HG03521 (cell line): ENCODE measurements around the gene LRRC27.

ENCODE experiments used
- ATAC-seq: cut with Tn5 transposase; IDR thresholded peaks from one replicate; pipeline ENCODE4 v1.9.1; 2021; ENCODE audit warnings: mild to moderate bottlenecking, moderate library complexity; ENCODE audit not compliant: unreplicated experiment

The LRRC27 gene

DNA sequence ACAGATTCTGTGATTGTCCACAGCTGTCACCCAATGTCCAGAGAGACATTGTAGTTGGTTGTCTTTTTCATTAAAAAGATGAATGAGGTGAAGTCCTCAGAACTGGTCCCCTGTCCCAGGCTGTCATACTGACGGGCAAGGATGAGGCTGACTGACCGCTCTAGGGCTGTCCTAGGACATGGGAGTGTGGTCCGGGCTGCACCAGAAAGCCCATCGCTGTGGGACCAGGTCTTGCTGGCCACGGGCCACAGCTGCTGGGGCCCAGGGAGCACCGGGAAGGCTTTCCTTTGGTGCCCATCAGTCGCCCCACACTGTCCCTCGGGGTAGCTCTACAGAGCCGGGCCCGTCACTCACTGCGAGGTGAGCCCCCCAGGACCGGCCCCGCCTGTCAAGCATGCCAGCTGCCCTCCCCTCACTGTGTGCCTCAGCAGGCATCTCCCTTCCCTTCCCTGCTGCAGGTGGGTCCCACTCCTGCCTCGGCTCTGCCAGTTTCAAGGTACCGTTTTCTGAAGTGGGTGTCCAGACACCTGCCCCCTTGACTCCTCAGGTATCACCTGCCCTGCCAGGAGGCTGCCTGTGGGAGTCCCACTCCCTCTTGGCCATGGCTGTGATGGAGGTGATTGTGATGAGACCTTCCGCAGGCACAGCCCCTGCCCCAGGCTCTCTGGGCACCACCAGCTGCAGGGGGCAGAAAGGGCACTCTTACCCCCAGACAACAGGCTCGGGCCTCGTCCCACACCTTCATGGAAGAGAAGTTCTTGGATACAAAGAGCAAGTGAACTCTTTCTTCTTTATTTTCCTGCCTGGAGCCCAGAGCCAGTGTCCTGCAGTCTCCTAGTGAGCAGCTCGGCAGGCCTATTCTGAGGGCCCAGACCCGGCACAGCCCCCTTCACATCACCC is 21.7 kb downstream of the LRRC27 start:
- no peak for ATAC-seq

DNA sequence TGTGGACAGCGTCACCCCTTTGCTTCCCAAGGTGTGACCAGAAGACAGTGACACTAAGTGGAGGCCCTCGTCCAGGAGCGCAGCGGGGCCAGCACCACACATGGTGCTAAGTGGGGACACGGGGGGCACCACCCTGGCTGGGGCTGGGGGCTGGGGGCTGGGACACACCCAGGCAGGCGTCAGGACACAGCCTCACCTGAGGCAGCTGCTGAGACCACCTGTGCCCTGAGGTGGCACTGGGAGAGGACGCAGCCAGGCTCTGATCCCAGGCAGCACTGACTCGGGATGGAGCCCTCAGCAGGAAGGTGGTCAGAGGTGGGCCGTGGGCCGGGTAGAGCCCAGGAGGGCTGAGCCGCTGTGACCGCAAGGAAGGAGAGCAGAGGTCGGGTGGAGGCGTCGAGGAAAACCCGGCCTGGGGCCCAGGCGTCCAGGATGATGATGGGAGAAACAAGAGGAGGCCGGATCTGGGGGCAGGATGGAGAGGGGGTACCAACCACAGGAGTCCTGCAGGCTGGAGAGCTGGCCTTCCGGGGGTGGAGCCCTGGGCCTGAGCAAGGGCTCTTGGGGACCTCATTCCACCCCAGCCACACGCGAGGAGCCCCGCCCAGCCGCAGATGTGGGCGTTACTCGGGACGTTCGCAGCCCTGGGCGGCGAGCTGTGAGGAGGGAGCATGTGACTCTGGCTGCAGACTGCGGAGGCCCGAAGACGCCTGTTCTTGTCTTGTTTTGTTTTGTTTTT is 22.5 kb downstream of the LRRC27 start:
- ATAC-seq, result no peak

DNA sequence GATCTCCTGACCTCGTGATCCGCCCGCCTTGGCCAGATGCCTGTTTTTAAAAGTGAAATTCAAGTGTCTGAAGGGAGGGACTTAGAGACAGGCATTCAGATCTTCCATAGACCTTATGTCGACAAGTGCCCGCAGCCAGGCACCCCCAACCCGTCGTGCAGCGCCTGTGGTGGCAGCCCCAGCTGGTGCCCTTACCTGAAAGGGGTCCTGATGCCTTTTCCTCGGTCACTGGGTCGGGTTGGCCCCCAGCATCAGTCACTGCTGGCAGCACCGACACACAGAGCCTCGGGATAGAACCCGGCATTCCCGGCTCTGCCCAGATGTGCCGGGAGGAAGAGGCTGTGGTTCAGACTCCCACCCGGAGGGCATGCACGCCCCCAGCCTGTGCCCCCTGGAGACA is 23.3 kb downstream of the LRRC27 start:
- ATAC-seq, result no peak

DNA sequence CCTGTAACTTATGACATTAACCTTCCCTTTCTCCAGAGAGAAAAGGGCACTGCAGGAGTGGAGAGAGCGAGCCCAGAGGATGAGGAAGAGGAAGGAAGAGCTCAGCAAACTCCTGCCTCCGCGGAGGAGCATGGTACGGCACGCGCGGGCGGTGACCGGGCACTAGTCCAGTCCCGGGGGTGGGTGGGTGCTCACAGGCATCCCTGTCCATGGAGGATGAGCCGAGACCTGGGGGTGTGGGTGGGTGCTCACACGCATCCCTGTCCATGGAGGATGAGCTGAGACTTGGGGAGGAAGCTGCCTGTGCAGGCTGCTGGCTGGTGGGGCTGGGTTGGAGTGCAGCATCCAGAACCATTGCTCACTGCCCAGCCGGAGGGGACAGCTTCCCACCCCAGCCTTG is 23.8 kb downstream of the LRRC27 start:
- no peak for ATAC-seq

DNA sequence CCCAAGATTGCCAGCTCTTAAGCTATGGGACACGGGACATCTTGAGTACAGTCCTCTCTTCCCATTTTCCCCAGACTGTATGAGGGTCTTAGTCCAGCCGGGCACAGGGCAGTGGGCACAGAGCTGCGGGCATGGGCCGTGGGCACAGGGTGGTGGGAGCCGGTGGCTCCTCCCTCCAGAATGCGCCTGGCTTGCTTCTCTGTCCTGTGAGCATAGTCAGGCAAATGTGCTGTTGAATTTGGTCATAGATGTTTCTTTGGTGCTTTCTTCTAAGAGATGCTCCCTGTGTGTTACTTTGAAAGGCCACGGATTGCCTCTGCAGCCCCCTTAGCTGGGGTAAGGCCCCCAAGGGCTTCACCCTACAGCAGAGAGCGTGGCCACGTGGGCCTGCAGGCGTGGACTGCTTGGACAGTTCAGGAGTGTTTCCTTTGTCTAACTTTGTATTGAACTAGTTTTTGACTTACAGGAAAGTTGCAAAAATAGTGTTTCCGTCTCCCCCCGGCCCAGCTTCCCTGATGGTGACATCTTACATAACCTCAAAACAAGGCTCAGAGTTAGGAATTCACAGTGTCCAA is 24.7 kb downstream of the LRRC27 start:
- ATAC-seq, result no peak

DNA sequence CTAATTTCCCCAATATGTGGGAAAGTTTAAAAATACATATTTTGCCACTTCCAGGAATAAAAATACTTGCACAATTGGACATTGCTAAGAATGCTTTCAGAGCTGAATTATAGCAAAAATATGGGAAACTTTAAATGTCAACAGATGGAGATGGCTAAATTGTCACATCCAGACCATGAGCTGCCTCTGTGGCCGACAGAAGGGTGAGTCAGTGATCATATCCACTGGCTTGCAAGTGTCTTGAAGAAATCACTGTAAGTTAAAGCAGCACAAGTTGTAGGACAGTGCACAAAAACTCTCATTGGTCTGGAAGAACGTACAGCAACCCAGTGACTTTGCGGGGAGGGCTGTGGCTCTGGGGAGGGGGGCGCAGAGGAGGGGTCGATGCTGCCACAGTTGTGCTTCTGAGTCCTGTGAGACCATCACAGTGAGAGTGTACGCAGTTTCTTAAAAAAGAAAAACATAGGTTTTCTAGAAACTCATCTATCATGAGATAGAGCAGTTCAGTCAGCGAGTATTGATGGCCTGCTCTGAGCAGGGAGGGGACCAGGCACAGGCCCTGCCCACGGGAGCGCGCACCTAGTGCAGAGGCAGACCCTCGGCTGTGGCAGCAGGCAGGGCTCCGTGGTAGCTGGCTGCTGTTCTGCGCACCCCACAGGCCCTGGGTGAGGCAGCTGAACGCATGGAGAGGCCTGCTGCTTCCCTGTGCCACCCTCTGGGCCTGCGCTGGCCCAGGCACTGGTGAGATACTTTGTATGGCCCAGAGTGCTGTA is 25.5 kb downstream of the LRRC27 start:
- no peak for ATAC-seq

DNA sequence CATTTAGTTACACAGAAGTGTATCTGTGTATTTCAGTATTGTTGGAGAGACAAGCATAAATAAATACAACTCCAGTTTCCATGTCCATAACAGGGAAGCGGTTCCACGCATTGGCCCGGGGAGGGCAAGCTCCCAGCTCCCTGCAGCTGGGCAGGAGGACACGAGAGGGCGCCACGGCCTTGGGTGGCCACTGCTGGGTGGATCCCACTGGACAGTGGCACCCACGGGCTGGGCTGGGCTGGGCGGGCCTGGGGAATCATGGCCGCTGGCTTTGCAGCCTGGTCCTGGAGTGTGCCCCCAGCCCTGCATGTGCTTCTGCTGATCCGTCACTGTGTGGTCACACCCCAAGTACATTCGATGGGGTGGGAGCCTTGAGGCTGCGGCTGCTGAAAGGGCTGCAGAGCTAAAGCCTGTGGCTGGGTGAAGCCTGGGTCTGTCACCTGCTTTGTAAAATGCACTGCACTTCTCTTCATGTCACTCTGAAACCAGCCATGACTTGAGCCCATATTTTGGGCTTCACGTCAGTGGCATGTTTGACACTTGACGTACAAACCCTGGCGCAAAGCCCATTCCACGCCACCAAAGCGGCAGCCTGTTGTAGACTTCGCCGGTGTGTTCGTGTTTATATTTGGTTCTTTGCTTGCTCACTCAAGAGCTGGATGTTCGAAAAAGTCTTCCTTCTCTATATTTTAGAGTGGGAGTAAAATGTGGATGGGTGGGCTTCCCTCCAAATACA is 27.5 kb downstream of the LRRC27 start:
- ATAC-seq, result no peak

DNA sequence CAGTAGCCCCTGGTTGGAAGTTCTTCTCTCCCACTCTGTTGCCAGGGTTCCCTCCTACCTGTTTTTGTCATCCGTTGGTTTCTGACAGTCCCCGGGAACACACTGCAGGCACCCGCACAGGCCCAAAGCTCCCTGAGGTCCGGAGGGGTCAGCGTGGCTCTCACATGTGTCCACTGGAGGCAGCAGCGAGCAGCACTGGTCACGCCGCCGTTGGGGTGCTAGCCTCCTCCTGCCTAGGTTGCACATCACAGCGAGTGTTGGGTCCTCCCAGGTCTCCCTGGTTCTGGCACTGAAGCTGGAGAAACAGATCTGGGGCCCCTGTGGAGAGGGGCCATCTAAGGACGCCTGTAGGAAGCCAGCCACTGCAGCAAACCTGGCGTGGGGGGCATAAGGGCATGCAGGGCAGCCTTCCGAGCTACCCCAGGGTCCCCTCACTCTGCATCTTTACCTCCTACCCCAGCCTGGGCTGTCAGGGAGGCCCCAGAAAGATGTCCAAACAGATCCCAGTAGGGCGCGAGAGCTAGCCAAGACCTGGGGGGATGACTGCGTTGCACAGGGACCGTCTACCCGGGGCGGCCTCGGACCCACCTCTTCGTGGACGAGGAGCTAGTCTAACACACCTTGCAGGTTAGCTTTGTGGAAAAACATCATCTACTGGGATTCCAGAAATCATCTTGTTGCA is 28.9 kb downstream of the LRRC27 start:
- ATAC-seq, result no peak

DNA sequence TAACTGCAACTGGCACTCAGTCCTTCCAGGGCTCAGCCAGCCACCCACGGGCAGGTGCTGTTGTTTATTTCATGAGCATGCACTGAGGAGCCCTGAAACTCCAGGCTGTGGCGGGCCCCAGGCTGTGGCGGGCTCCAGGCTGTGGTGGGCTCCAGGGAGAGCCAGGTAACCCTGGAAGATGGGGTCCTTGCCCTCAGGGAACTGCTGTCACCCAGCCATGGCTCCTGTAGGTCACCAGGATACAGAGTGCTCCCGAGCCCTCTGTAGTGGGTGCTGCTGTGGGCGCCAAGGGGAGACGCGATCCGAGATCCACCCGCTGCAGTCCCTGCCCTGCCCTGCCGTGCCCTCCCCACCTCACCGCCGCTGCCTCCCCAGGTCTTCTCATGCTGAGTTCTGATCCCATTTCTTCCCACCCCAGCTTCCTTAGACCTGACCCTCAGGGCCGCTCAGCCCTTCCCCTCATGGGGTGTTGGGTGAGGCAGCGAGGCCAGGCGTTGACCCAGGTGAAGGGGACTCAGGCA is 29.6 kb downstream of the LRRC27 start:
- no peak for ATAC-seq

DNA sequence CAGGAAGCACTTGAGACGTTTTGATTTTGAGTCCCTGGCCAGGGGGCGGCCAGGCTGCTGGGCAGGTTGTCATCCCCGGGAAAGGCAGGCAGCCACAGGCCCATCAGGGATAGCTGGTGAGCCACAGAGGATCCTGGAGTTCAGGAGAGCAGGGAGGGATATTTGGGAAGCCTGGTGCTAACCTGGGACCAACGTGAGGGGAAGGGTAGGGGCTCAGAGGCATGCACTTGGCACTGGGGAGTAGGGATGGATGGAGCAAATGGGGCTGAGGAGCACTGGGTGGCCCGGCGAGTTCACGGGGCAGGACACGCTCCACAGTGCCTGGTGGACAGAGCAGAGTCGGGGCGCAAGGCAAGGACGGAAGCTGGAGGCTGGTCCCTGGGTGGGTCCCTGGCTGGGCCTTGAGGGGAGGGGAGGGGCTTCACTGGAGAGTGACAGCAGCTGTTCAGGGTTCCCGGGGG is 30.2 kb downstream of the LRRC27 start:
- no peak for ATAC-seq

DNA sequence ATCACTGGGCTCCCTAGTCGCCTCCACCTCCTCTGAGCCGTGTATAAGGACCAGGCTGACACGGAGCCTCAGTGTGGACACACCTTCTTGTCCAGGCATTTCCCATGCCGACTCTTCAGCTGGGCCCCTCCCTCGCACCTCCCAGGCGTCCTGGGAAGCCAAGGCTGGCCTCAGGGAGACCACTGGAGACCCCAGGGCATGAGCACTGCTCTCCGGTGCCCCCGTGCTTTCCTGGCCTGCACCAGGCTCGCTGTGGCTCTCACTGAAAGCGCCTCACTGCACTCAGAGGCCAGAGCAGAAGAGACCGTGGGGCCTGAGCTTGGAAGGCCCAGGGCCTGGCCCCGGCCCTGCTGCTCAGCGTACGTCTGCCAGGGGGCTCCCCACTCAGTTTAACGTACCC is 31.4 kb downstream of the LRRC27 start:
- ATAC-seq, result no peak

DNA sequence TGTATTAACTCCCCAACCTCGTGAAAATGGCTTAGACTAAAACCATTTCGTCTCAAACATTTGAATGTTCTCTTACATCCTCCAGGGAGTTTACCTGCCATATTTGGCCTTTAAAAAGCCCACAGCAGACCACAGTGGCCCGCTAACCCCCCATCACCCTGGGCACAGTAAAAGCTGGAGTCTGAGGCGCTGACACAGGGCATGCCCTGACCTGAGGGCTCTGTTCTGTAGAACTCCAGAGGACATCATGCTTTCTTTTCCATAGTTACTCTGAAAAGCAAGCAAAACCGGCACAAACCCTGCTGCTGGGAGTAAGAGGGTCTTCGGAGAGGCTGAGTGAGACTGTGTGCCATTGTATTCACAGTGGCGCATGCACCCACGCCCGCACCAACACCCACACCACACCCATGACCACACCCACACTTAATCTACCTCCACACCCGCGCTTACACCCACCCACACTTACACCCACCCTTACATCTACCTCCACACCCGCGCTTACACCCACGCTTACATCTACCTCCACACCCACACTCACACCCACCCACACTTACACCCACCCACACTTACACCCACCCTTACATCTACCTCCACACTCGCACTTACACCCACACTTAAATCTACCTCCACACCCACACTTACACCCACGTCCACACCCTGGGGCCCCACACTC is 32.1 kb downstream of the LRRC27 start:
- ATAC-seq, result no peak

DNA sequence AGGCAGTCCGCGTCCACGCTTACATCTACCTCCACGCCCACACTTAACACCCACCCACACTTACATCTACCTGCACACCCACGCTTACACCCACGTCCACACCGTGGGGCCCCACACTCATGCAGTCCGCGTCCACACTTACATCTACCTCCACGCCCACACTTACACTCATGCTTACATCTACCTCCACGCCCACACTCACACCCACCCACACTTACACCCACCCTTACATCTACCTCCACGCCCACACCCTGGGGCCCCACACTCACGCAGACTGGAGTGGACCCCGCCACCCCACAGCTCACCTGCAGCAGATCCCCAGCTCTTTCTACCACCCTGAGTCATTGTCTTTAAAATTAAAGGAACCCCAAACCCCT is 32.6 kb downstream of the LRRC27 start:
- ATAC-seq, result no peak

DNA sequence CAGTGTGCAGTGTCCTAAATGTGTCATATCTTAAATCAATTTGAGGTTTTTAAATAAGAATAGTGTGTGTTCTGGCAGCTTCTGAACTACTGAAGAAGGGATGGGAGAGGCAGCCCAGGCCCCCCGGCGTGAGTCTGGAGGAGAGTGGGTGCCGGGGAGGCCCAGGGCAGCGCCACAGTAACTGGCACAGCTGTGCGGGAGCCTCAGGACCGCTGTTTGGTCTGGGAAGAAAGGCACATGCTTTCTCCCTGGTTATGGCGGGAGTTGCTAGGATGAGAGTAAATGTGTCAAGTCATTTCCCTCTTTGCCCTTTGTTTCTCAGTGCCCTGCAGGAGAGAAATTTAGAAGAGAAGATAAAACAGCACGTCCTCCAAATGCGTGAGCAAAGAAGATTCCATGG is 33.1 kb downstream of the LRRC27 start:
- no peak for ATAC-seq

DNA sequence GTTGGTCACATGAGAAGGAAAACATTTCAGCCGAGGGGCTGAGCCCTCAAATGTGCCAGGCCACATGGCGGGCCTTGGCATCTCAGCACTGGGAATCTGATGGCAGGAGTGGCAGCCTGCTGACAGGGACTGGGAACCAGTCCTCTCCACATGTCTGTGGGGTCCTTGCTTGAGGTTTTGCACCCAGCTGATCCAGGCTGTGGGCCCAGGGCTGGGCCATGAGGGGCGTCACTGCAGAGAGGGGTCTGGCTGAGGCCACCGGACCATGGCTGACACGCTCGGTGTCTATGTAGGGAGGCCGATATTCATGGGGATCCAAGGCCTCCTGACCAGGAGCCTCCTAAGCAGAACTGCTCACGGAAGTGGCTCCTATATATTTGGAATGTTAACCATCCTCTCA is 34.0 kb downstream of the LRRC27 start:
- no peak for ATAC-seq

DNA sequence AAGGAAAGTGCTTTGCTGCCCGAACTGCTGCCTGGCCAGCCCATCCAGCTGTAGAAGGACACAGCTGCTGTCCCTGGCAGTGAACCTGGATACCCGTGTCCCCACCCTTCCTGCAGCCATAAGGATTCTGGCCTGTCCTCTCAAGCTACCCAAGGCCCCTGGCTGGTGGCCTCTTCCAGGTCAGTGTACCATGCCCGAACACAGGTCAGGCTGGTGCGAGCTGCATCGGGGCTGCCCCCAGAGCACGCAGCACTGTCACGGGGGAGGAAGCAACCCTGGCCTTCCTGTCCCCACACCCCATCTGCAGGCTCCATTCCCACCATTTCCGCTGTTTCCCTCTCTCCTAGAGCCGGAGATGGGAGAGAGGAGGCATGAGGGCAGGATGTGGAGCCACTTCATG is 34.5 kb downstream of the LRRC27 start:
- ATAC-seq, result no peak

DNA sequence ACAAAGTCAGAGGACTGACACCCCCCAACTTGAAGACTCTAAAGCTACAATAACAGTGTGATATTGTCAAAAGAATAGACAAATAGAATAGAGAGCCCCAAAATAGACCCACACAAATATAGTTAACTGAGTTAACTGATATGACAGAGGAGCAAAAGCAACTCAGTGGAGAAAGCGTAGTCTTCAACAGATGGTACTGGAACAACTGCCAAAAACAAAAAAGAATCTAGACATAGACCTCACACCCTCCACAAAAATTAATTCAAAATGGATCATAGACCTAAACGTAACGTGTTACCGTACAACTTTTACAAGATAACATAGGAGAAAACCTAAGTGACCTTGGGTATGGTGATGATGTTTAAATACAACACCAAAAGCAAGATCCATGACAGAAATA is 36.4 kb downstream of the LRRC27 start:
- ATAC-seq, result no peak

DNA sequence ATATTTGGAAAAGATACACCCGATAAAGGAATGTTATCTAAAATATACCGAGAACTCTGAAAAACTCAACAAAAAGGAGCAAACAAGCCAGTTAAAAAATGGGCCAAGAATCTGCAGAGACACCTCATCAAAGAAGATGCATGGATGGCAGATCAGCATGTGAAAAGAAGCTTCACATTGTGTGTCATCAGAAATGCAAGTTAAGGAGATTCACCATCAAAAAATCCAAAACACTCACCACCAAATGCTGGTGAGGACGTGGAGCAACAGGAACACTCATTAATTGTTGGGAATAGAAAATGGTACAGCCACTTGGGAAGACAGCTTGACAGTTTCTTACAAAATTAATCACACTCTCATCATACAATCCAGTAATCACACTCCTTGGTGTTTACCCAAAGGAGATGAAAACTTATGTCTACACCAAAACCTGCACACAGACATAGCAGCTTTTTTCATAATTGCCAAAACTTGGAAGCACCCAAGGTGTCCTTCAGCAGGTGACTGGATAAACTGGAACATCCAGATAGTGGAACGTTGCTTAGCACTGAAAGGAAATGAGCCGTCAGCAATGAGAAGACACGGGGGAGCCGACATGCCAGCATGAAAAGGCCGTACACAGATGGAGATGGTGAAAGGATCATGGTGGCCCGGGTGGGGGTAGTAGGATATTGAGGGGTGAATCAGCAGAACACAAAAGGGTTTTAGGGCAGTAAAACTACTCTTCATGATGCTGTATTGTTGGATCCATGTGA is 37.1 kb downstream of the LRRC27 start:
- no peak for ATAC-seq
